Memory B cell (primary cell): ENCODE results near the gene PRM2.

Source experiments
- ATAC-seq: fragments of 150-1000 bp; cut with Tn5 transposase; 2 replicates; pipeline ENCODE4 v1.10.0; 2021; ENCODE audit warnings: low read depth, mild to moderate bottlenecking, moderate library complexity
- DNase-seq, 2 donors: peaks; one replicate each; pipeline ENCODE4 v3.0.0; 2022; ENCODE audit warnings: low spot score in 2 of 2
- H3K27ac Mint-ChIP-seq: one replicate; pipeline ENCODE4 v1.8.0; 2022; ENCODE audit warnings: mild to moderate bottlenecking, moderate library complexity, mixed read lengths
- H3K27me3 Mint-ChIP-seq: one replicate; pipeline ENCODE4 v1.8.0; 2022; ENCODE audit warnings: mixed read lengths
- H3K36me3 Mint-ChIP-seq: one replicate; pipeline ENCODE4 v1.8.0; 2022; ENCODE audit warnings: mild to moderate bottlenecking, mixed read lengths
- H3K4me1 Mint-ChIP-seq: one replicate; pipeline ENCODE4 v1.8.0; 2022; ENCODE audit warnings: mixed read lengths
- H3K4me3 Mint-ChIP-seq: one replicate; pipeline ENCODE4 v1.8.0; 2022; ENCODE audit warnings: mild to moderate bottlenecking, moderate library complexity, mixed read lengths
- H3K9me3 Mint-ChIP-seq: one replicate; pipeline ENCODE4 v1.8.0; 2022; ENCODE audit warnings: mixed read lengths

PRM2 gene

GRCh38 chr16:11242658-11243057 lies 33.6 kb downstream of the PRM2 start:
- no peaks in the 10 kb centered on the region for H3K4me1 Mint-ChIP-seq
- H3K4me3 Mint-ChIP-seq = no peak overlapping the region
- H3K27ac Mint-ChIP-seq = no peak overlapping the region
- no peak for DNase-seq
- no peak for ATAC-seq
- no peaks in the 10 kb centered on the region for H3K9me3 Mint-ChIP-seq
- no peaks in the 10 kb centered on the region for H3K36me3 Mint-ChIP-seq
- no peaks in the 10 kb centered on the region for H3K27me3 Mint-ChIP-seq

GRCh38 chr16:11241480-11242204 lies 34.6 kb downstream of the PRM2 start:
- no peaks in the 10 kb centered on the region for H3K36me3 Mint-ChIP-seq
- H3K27ac Mint-ChIP-seq = no peak overlapping the region
- DNase-seq (no peak), ATAC-seq (no peak)
- no peak overlapping the region for H3K4me3 Mint-ChIP-seq
- H3K4me1 Mint-ChIP-seq = no peaks in the 10 kb centered on the region
- H3K9me3 Mint-ChIP-seq = no peaks in the 10 kb centered on the region
- no peaks in the 10 kb centered on the region for H3K27me3 Mint-ChIP-seq

- DNase-seq (no peak), ATAC-seq (no peak)
- Mint-ChIP-seq H3K4me1 (no peaks in the 10 kb centered on the region), H3K27ac (no peak overlapping the region), H3K36me3 (no peaks in the 10 kb centered on the region), H3K27me3 (no peaks in the 10 kb centered on the region), H3K9me3 (no peaks in the 10 kb centered on the region), H3K4me3 (no peak overlapping the region)
Measured at GRCh38 chr16:11240636-11241473, 35.4 kb downstream of the PRM2 start.

GRCh38 chr16:11239644-11240632 lies 36.3 kb downstream of the PRM2 start:
- Mint-ChIP-seq H3K36me3 (no peaks in the 10 kb centered on the region), H3K27me3 (no peaks in the 10 kb centered on the region), H3K27ac (no peak overlapping the region), H3K4me1 (no peaks in the 10 kb centered on the region), H3K4me3 (no peak overlapping the region), H3K9me3 (no peaks in the 10 kb centered on the region)
- DNase-seq (no peak), ATAC-seq (no peak)

GRCh38 chr16:11238272-11239202 lies 37.7 kb downstream of the PRM2 start:
- ATAC-seq (no peak), DNase-seq (no peak)
- Mint-ChIP-seq H3K36me3 (no peaks in the 10 kb centered on the region), H3K4me1 (peaks cover 2% of the 10 kb centered on the region), H3K27ac (no peak overlapping the region), H3K9me3 (no peaks in the 10 kb centered on the region), H3K4me3 (no peak overlapping the region), H3K27me3 (no peaks in the 10 kb centered on the region)

- Mint-ChIP-seq H3K4me1 (peaks cover 14% of the 10 kb centered on the region), H3K36me3 (no peaks in the 10 kb centered on the region), H3K27ac (no peak overlapping the region), H3K4me3 (no peak overlapping the region), H3K27me3 (no peaks in the 10 kb centered on the region), H3K9me3 (no peaks in the 10 kb centered on the region)
- no peak for ATAC-seq
- DNase-seq = no peak
Measured at GRCh38 chr16:11236461-11237254, 39.6 kb downstream of the PRM2 start.

GRCh38 chr16:11235703-11235991 lies 40.6 kb downstream of the PRM2 start:
- Mint-ChIP-seq H3K27ac (no peak overlapping the region), H3K4me1 (peaks cover 14% of the 10 kb centered on the region), H3K9me3 (no peaks in the 10 kb centered on the region), H3K27me3 (no peaks in the 10 kb centered on the region), H3K4me3 (no peak overlapping the region), H3K36me3 (no peaks in the 10 kb centered on the region)
- DNase-seq (no peak), ATAC-seq (no peak)

- ATAC-seq (no peak), DNase-seq (no peak)
- Mint-ChIP-seq H3K27me3 (no peaks in the 10 kb centered on the region), H3K4me3 (no peak overlapping the region), H3K36me3 (no peaks in the 10 kb centered on the region), H3K4me1 (peaks cover 14% of the 10 kb centered on the region), H3K27ac (no peak overlapping the region), H3K9me3 (no peaks in the 10 kb centered on the region)
Measured at GRCh38 chr16:11234884-11235702, 41.2 kb downstream of the PRM2 start.

GRCh38 chr16:11233727-11234376 lies 42.4 kb downstream of the PRM2 start:
- DNase-seq (no peak), ATAC-seq (no peak)
- Mint-ChIP-seq H3K27me3 (no peaks in the 10 kb centered on the region), H3K9me3 (no peaks in the 10 kb centered on the region), H3K27ac (no peak overlapping the region), H3K36me3 (no peaks in the 10 kb centered on the region), H3K4me3 (no peak overlapping the region), H3K4me1 (peaks cover 18% of the 10 kb centered on the region)

- Mint-ChIP-seq H3K27ac (no peak overlapping the region), H3K4me3 (peak overlapping the region; percentile 77), H3K9me3 (no peaks in the 10 kb centered on the region), H3K36me3 (no peaks in the 10 kb centered on the region), H3K27me3 (no peaks in the 10 kb centered on the region), H3K4me1 (peaks cover 22% of the 10 kb centered on the region)
- ATAC-seq = peak; percentile 82
- peak; percentile 41 to 51 for DNase-seq
Measured at GRCh38 chr16:11232852-11233726, 43.2 kb downstream of the PRM2 start.

GRCh38 chr16:11232302-11232851 lies 43.9 kb downstream of the PRM2 start:
- ATAC-seq (no peak), DNase-seq (no peak)
- H3K36me3 Mint-ChIP-seq = no peaks in the 10 kb centered on the region
- peak overlapping the region; percentile 77 for H3K4me3 Mint-ChIP-seq
- no peaks in the 10 kb centered on the region for H3K27me3 Mint-ChIP-seq
- peaks cover 22% of the 10 kb centered on the region for H3K4me1 Mint-ChIP-seq
- no peaks in the 10 kb centered on the region for H3K9me3 Mint-ChIP-seq
- H3K27ac Mint-ChIP-seq = no peak overlapping the region
